Astrocyte (in vitro differentiated cells and primary cell): ENCODE data around the gene ITGB3BP. TPM values are rescaled to one million over a fixed set of nuclear protein-coding genes. Genes with fewer than 3 reads are reported as not detected.

Experiments used
- DNase-seq: peaks from one replicate; pipeline ENCODE4 v3.0.0-alpha.2; 2010; ENCODE audit warnings: low read depth
- FAIRE-seq: peaks from 2 replicates; lab custom pipeline; 2011; peaks lifted over from hg19 to GRCh38; lab: Jason Lieb, UNC
- H2AFZ ChIP-seq: 2 replicates; pipeline ENCODE4 v1.6.0; 2012; ENCODE audit warnings: low read depth, low read length, inconsistent platforms
- H3K27ac ChIP-seq: 2 replicates; pipeline ENCODE4 v1.5.1; 2011; ENCODE audit warnings: low read depth, low read length, inconsistent platforms
- H3K27me3 ChIP-seq: 2 replicates; pipeline ENCODE4 v1.6.0; 2011; ENCODE audit warnings: low read length, inconsistent platforms; ENCODE audit not compliant: insufficient read depth
- H3K36me3 ChIP-seq: 2 replicates; pipeline ENCODE4 v1.5.1; 2011; ENCODE audit warnings: low read length, inconsistent platforms; ENCODE audit not compliant: insufficient read depth
- H3K4me1 ChIP-seq: 2 replicates; pipeline ENCODE4 v1.5.1; 2011; ENCODE audit warnings: low read length, inconsistent platforms; ENCODE audit not compliant: insufficient read depth
- H3K4me2 ChIP-seq: 2 replicates; pipeline ENCODE4 v1.6.0; 2012; ENCODE audit warnings: low read length, inconsistent platforms
- H3K4me3 ChIP-seq: 2 replicates; pipeline ENCODE4 v1.5.1; 2011; ENCODE audit warnings: low read depth, mild to moderate bottlenecking, low read length, inconsistent platforms; ENCODE audit not compliant: insufficient read depth
- H3K79me2 ChIP-seq: 2 replicates; pipeline ENCODE4 v1.6.0; 2012; ENCODE audit warnings: mild to moderate bottlenecking, low read length, inconsistent platforms; ENCODE audit not compliant: insufficient read depth
- H3K9ac ChIP-seq: 2 replicates; pipeline ENCODE4 v1.6.0; 2012; ENCODE audit warnings: mild to moderate bottlenecking, low read length, inconsistent platforms
- H3K9me3 ChIP-seq: 2 replicates; pipeline ENCODE4 v1.5.1; 2012; ENCODE audit warnings: low read depth, mild to moderate bottlenecking, low read length, inconsistent platforms; ENCODE audit not compliant: insufficient read depth
- H4K20me1 ChIP-seq: 2 replicates; pipeline ENCODE4 v1.6.0; 2012; ENCODE audit warnings: low read length, inconsistent platforms; ENCODE audit not compliant: insufficient read depth
- H3K27ac Mint-ChIP-seq: one replicate; pipeline ENCODE4 v1.8.0; 2021; ENCODE audit warnings: mild to moderate bottlenecking, mixed read lengths; ENCODE audit not compliant: unreplicated experiment
- H3K27me3 Mint-ChIP-seq: one replicate; pipeline ENCODE4 v1.8.0; 2021; ENCODE audit warnings: low read depth, mixed read lengths; ENCODE audit not compliant: unreplicated experiment
- H3K36me3 Mint-ChIP-seq: one replicate; pipeline ENCODE4 v1.8.0; 2021; ENCODE audit warnings: low read depth, mixed read lengths; ENCODE audit not compliant: unreplicated experiment
- H3K4me1 Mint-ChIP-seq: one replicate; pipeline ENCODE4 v1.8.0; 2021; ENCODE audit warnings: low read depth, mixed read lengths; ENCODE audit not compliant: unreplicated experiment
- H3K4me3 Mint-ChIP-seq: one replicate; pipeline ENCODE4 v1.8.0; 2021; ENCODE audit warnings: mild to moderate bottlenecking, moderate library complexity, mixed read lengths; ENCODE audit not compliant: unreplicated experiment
- H3K9me3 Mint-ChIP-seq: one replicate; pipeline ENCODE4 v1.8.0; 2021; ENCODE audit warnings: mild to moderate bottlenecking, mixed read lengths; ENCODE audit not compliant: unreplicated experiment
- EZH2 ChIP-seq: IDR thresholded peaks from 2 replicates; pipeline ENCODE4 v1.6.1; 2012; ENCODE audit warnings: mild to moderate bottlenecking, low read length, inconsistent platforms; ENCODE audit not compliant: insufficient read depth
- total RNA-seq: library from RNA; stranded (reverse); gene quantifications from 2 replicates; pipeline ENCODE4 v1.2.1, GENCODE V29; 2021
- TF ChIP-seq, protein P1 (sequence below): IDR thresholded peaks from 2 replicates; pipeline ENCODE4 v1.5.1; 2011; ENCODE audit warnings: low read depth, mild to moderate bottlenecking, inconsistent platforms, low read length, moderate library complexity; ENCODE audit not compliant: insufficient read depth

Gene ITGB3BP
- total RNA-seq, 1 donor from 2014 or later = 15.6 TPM

DNA sequence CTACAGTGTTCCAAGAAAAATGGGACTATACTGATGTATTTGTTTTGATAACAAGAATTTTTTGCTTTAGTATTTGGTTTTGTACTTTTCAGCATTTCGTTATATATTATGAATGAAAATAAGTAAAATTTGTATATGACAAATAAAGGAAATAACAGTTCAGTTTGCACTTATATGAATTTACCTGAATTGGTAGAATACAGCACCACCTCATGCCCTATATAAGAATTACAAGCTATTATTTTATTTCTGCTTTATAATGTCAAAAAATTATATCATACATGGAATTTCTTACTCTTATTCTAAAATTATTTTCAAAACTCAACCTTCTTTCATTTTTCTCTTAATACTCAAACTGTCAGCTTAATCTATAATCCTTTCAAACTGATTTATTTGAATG, 14.9 kb upstream of the ITGB3BP start:
- no peak overlapping the region for H3K4me2 ChIP-seq
- H3K79me2 ChIP-seq = no peaks in the 10 kb centered on the region
- H3K9ac ChIP-seq = no peak overlapping the region
- TF ChIP-seq, protein P1, sequence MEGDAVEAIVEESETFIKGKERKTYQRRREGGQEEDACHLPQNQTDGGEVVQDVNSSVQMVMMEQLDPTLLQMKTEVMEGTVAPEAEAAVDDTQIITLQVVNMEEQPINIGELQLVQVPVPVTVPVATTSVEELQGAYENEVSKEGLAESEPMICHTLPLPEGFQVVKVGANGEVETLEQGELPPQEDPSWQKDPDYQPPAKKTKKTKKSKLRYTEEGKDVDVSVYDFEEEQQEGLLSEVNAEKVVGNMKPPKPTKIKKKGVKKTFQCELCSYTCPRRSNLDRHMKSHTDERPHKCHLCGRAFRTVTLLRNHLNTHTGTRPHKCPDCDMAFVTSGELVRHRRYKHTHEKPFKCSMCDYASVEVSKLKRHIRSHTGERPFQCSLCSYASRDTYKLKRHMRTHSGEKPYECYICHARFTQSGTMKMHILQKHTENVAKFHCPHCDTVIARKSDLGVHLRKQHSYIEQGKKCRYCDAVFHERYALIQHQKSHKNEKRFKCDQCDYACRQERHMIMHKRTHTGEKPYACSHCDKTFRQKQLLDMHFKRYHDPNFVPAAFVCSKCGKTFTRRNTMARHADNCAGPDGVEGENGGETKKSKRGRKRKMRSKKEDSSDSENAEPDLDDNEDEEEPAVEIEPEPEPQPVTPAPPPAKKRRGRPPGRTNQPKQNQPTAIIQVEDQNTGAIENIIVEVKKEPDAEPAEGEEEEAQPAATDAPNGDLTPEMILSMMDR = peak; percentile 12
- TF ChIP-seq EZH2 = no peak
- no peaks in the 10 kb centered on the region for H3K36me3 Mint-ChIP-seq
- no peaks in the 10 kb centered on the region for H3K27me3 Mint-ChIP-seq
- H3K27me3 ChIP-seq = no peaks in the 10 kb centered on the region
- DNase-seq (no peak), FAIRE-seq (no peak)
- peaks cover 6% of the 10 kb centered on the region for H3K36me3 ChIP-seq
- H3K4me3 ChIP-seq = no peak overlapping the region
- H3K9me3 Mint-ChIP-seq = no peaks in the 10 kb centered on the region
- H2AFZ ChIP-seq = no peak overlapping the region
- no peak overlapping the region for H3K27ac Mint-ChIP-seq
- no peak overlapping the region for H3K4me3 Mint-ChIP-seq
- no peaks in the 10 kb centered on the region for H3K9me3 ChIP-seq
- no peaks in the 10 kb centered on the region for H3K4me1 Mint-ChIP-seq
- H3K27ac ChIP-seq = no peak overlapping the region
- no peaks in the 10 kb centered on the region for H4K20me1 ChIP-seq
- H3K4me1 ChIP-seq = no peaks in the 10 kb centered on the region

DNA sequence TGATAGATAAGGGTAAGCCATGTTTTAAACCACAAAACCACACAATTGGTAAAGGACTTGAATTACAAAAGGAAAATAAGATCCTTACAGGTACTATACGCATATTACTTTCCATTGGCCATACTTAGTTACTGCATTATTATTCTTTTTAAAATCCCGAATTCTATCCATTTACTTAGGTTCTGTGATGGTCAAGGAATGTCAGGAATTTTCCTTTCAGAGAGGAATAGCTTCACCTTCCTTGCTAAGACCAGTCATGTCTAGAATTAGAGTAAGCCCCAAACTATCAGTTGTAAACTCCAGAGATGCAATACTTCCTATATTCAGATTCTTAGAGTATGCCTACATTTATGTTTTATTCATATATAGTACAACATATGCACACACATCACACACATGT, 14.0 kb upstream of the ITGB3BP start:
- Histone ChIP-seq H3K4me2 (no peak overlapping the region), H4K20me1 (no peaks in the 10 kb centered on the region), H3K9me3 (no peaks in the 10 kb centered on the region), H3K27me3 (no peaks in the 10 kb centered on the region), H3K79me2 (no peaks in the 10 kb centered on the region), H2AFZ (no peak overlapping the region), H3K9ac (no peak overlapping the region), H3K36me3 (peaks cover 7% of the 10 kb centered on the region), H3K27ac (no peak overlapping the region), H3K4me3 (no peak overlapping the region), H3K4me1 (no peaks in the 10 kb centered on the region)
- Mint-ChIP-seq H3K4me3 (no peak overlapping the region), H3K27ac (no peak overlapping the region), H3K27me3 (no peaks in the 10 kb centered on the region), H3K36me3 (no peaks in the 10 kb centered on the region), H3K9me3 (no peaks in the 10 kb centered on the region), H3K4me1 (no peaks in the 10 kb centered on the region)
- no peak for DNase-seq
- TF ChIP-seq, protein P1 = no peak
- TF ChIP-seq EZH2 = no peak
- no peak for FAIRE-seq

DNA sequence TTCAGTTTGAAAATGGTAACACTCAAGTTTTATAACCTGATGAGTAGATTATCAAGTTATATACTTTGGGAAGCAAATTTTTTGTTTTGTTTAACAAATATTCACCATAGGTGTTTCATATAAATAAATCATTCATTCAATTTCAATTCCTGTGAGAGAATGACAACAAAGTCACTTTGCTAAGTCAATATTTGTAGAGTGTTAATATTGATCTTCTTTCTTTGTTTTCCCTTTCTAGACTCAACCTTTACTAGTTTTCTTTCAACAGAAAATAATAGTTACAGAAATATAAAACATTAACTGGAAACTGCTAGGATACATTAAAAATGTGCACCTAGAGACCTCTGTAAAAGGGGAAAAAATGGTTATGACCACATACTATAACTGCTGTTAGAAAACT, 11.4 kb upstream of the ITGB3BP start:
- Histone ChIP-seq H3K27ac (no peak overlapping the region), H3K79me2 (no peaks in the 10 kb centered on the region), H2AFZ (no peak overlapping the region), H3K9me3 (no peaks in the 10 kb centered on the region), H3K27me3 (no peaks in the 10 kb centered on the region), H3K9ac (no peak overlapping the region), H4K20me1 (no peaks in the 10 kb centered on the region), H3K36me3 (peaks cover 7% of the 10 kb centered on the region), H3K4me2 (no peak overlapping the region), H3K4me3 (no peak overlapping the region), H3K4me1 (no peaks in the 10 kb centered on the region)
- H3K27me3 Mint-ChIP-seq = no peaks in the 10 kb centered on the region
- no peak overlapping the region for H3K27ac Mint-ChIP-seq
- no peak for FAIRE-seq
- H3K4me3 Mint-ChIP-seq = no peak overlapping the region
- H3K9me3 Mint-ChIP-seq = no peaks in the 10 kb centered on the region
- no peaks in the 10 kb centered on the region for H3K4me1 Mint-ChIP-seq
- H3K36me3 Mint-ChIP-seq = no peaks in the 10 kb centered on the region
- TF ChIP-seq EZH2 = no peak
- TF ChIP-seq, protein P1 = no peak
- no peak for DNase-seq
